H4 (cell line): ENCODE results near the gene PDE10A. TPM values are rescaled to one million over a fixed set of nuclear protein-coding genes. Genes with fewer than 3 reads are reported as not detected.
"Not testable (repeated sequence)": the region's sequence is repeated elsewhere in the genome, so short reads cannot be mapped to it uniquely, and the experiment has no call there.

Experiments
- DNase-seq: peaks from one replicate; pipeline ENCODE4 v3.0.0-alpha.2; 2015; ENCODE audit warnings: low spot score
- total RNA-seq: library from RNA; depleted of rRNA; stranded (reverse); fragments of >200 nt; shearing (Covaris generic); gene quantifications from 2 replicates; pipeline ENCODE4 v1.2.3, GENCODE V29; 2014

Gene PDE10A
- total RNA-seq, 1 experiment from 2014 or later: 2.1 TPM

- DNase-seq: no peak
Observed at GRCh38 chr6:165587206-165587605, 75.8 kb downstream of the PDE10A start.

- no peak for DNase-seq
Observed at GRCh38 chr6:165586706-165587105, 76.3 kb downstream of the PDE10A start.

GRCh38 chr6:165585060-165585459, 78.0 kb downstream of the PDE10A start:
- no peak for DNase-seq

GRCh38 chr6:165584541-165584940, 78.5 kb downstream of the PDE10A start:
- DNase-seq: no peak

GRCh38 chr6:165581678-165582077, 81.4 kb downstream of the PDE10A start:
- no peak for DNase-seq

- DNase-seq: no peak
Observed at GRCh38 chr6:165580136-165580535, 82.9 kb downstream of the PDE10A start.

- DNase-seq: no peak
Observed at GRCh38 chr6:165579151-165579550, 83.9 kb downstream of the PDE10A start.

- DNase-seq: no peak
Observed at GRCh38 chr6:165577556-165577955, 85.5 kb downstream of the PDE10A start.

GRCh38 chr6:165575158-165575549, 87.9 kb downstream of the PDE10A start:
- no peak for DNase-seq

- DNase-seq: peak; percentile 5
Observed at GRCh38 chr6:165574220-165575157, 88.6 kb downstream of the PDE10A start.

GRCh38 chr6:165573671-165574070, 89.4 kb downstream of the PDE10A start:
- peak; percentile 5 for DNase-seq

GRCh38 chr6:165571721-165572132, 91.3 kb downstream of the PDE10A start:
- no peak for DNase-seq

GRCh38 chr6:165571068-165571682, 91.9 kb downstream of the PDE10A start:
- DNase-seq: no peak

- no peak for DNase-seq
Observed at GRCh38 chr6:165568326-165568725, 94.7 kb downstream of the PDE10A start.

GRCh38 chr6:165566088-165566828, 96.8 kb downstream of the PDE10A start:
- DNase-seq: no peak

- no peak for DNase-seq
Observed at GRCh38 chr6:165562421-165563090, 100.5 kb downstream of the PDE10A start.

- DNase-seq: no peak
Observed at GRCh38 chr6:165559632-165560031, 103.4 kb downstream of the PDE10A start.

- DNase-seq: not testable (repeated sequence)
Observed at GRCh38 chr6:165558097-165558496, 104.9 kb downstream of the PDE10A start.

- DNase-seq: no peak
Observed at GRCh38 chr6:165557674-165558073, 105.4 kb downstream of the PDE10A start.

GRCh38 chr6:165556116-165556843, 106.8 kb downstream of the PDE10A start:
- DNase-seq: peak; percentile 29

GRCh38 chr6:165554644-165555043, 108.4 kb downstream of the PDE10A start:
- DNase-seq: not testable (repeated sequence)
